Upper lobe of left lung (tissue), 6 donors: Measurements from ENCODE around the gene ARMC6. TPM values are rescaled to one million over a fixed set of nuclear protein-coding genes. Genes with fewer than 3 reads are reported as not detected.
"Not testable (repeated sequence)": the region's sequence is repeated elsewhere in the genome, so short reads cannot be mapped to it uniquely, and the experiment has no call there.

Source experiments
- ATAC-seq, 2 donors: fragments of 200-7000 bp; cut with Tn5 transposase; one replicate each; pipeline ENCODE4 v1.9.1; 2022; ENCODE audit warnings: mild to moderate bottlenecking in 2 of 2, moderate library complexity in 2 of 2; ENCODE audit not compliant: low FRiP score in 2 of 2
- DNase-seq, 2 donors: peaks; one replicate each; pipeline ENCODE4 v3.0.0-alpha.2; 2019 to 2020
- H3K27ac ChIP-seq, 4 donors: fragments of 200-600 bp; sonication (generic); one replicate each; pipeline ENCODE4 v1.5.1; 2016 to 2019
- H3K27me3 ChIP-seq, 4 donors: fragments of 200-600 bp; sonication (generic); one replicate each; pipeline ENCODE4 v1.5.1; 2017 to 2019
- H3K36me3 ChIP-seq, 4 donors: fragments of 200-600 bp; sonication (generic); one replicate each; pipeline ENCODE4 v1.5.1; 2016 to 2019
- H3K4me1 ChIP-seq, 4 donors: fragments of 200-600 bp; sonication (generic); one replicate each; pipeline ENCODE4 v1.5.1; 2018 to 2019
- H3K4me3 ChIP-seq, 4 donors: fragments of 200-600 bp; sonication (generic); one replicate each; pipeline ENCODE4 v1.5.1; 2017 to 2019; ENCODE audit warnings: mild to moderate bottlenecking in 2 of 4, moderate library complexity in 1 of 4
- H3K9me3 ChIP-seq, 4 donors: fragments of 200-600 bp; sonication (generic); one replicate each; pipeline ENCODE4 v1.5.1; 2018 to 2019
- EP300 ChIP-seq, 4 donors: sonication (generic); formaldehyde crosslinking; IDR thresholded peaks; one replicate each; pipeline ENCODE4 v1.5.1; 2017; ENCODE audit warnings: antibody characterized with exemption in 4 of 4, control low read depth in 2 of 4
- POLR2A ChIP-seq, 4 donors: fragments of 450-650 bp; IDR thresholded peaks; one replicate each; pipeline ENCODE4 v1.5.1; 2016 to 2017; ENCODE audit warnings: antibody characterized with exemption in 4 of 4, mild to moderate bottlenecking in 2 of 4
- POLR2AphosphoS5 ChIP-seq, 2 donors: sonication (generic); formaldehyde crosslinking; IDR thresholded peaks; one replicate each; pipeline ENCODE4 v1.5.1; 2017; ENCODE audit warnings: antibody characterized with exemption in 2 of 2
- WGBS, 2 donors: methylation state at CpG; one replicate each; pipeline ENCODE4 v1.1.5; 2017 to 2018; 5-methylcytosine and 5-hydroxymethylcytosine counted together
- total RNA-seq, 6 donors: library from RNA; depleted of rRNA in 4 of 6; stranded (reverse); fragments of >200 nt in 4 of 6; gene quantifications; one replicate each; pipeline versions ENCODE4 v1.1.0 to v1.2.1, GENCODE V29; 2016 to 2021
- TF ChIP-seq, protein P1 (sequence below), 6 experiments: fragments of 450-650 bp in 4 of 6; fragments of 200-600 bp in 2 of 6; sonication (generic) in 2 of 6; IDR thresholded peaks; one replicate each; pipeline ENCODE4 v1.5.1; 2016 to 2019; ENCODE audit warnings: antibody characterized with exemption in 6 of 6
- donor health status: DM: no; HTN: no; CAD: no; lungs with moderate emphysema.
- donor health status: DM: no; HTN: yes; CAD: no; lungs with severe emphysema.

The ARMC6 gene
- total RNA-seq, 6 donors from 2014 or later, result 14.1 to 46.5 (median 26.8) TPM

- WGBS, 2 donors, result 97 to 98% methylated on average over 7 to 18 of the region's 18 CpGs
- H3K36me3 ChIP-seq, result peaks cover 15 to 94% (median 78%) of the 10 kb centered on the region in 4 donors
Observed at GRCh38 chr19:19009951-19010350, 23.5 kb upstream of the ARMC6 start.

DNA sequence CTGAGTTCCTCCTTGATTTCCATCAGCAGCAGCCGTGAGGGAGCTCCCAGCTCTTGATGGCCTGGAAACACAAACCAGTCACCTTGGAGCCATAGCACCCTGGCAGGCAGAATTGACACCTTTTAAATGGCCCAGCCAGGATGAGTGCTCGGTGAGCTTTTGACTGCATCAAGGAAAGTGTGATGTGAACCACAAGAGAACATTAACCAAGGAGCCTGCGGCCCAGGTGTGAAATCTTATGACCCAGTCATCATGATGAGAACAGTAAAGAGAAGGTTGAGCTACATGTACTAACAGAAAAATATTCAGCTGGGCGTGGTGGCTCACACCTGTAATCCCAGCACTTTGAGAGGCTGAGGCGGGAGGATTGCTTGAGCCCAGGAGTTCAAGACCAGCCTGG, 22.9 kb upstream of the ARMC6 start:
- peaks cover 13 to 91% (median 74%) of the 10 kb centered on the region in 4 donors for H3K36me3 ChIP-seq
- H3K4me3 ChIP-seq, result no peak overlapping the region
- no peak for TF ChIP-seq EP300 (IDR thresholded peaks at IDR 0.05)
- no peak for TF ChIP-seq POLR2AphosphoS5 (IDR thresholded peaks at IDR 0.05)
- TF ChIP-seq POLR2A (IDR thresholded peaks at IDR 0.05), result no peak
- TF ChIP-seq, protein P1, sequence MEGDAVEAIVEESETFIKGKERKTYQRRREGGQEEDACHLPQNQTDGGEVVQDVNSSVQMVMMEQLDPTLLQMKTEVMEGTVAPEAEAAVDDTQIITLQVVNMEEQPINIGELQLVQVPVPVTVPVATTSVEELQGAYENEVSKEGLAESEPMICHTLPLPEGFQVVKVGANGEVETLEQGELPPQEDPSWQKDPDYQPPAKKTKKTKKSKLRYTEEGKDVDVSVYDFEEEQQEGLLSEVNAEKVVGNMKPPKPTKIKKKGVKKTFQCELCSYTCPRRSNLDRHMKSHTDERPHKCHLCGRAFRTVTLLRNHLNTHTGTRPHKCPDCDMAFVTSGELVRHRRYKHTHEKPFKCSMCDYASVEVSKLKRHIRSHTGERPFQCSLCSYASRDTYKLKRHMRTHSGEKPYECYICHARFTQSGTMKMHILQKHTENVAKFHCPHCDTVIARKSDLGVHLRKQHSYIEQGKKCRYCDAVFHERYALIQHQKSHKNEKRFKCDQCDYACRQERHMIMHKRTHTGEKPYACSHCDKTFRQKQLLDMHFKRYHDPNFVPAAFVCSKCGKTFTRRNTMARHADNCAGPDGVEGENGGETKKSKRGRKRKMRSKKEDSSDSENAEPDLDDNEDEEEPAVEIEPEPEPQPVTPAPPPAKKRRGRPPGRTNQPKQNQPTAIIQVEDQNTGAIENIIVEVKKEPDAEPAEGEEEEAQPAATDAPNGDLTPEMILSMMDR (IDR thresholded peaks at IDR 0.05), result no peak
- H3K27ac ChIP-seq, result no peak overlapping the region
- H3K9me3 ChIP-seq, result no peaks in the 10 kb centered on the region
- no peak for DNase-seq
- 91 to 96% methylated on average over 5 of the region's 5 CpGs for WGBS, 2 donors
- ATAC-seq, result no peak
- H3K4me1 ChIP-seq, result no peaks in the 10 kb centered on the region
- H3K27me3 ChIP-seq, result no peaks in the 10 kb centered on the region

More at GRCh38 chr19:19009951-19010350, 23.5 kb upstream of the ARMC6 start:
- H3K4me1 ChIP-seq, result no peaks in the 10 kb centered on the region
- H3K27ac ChIP-seq, result no peak overlapping the region
- TF ChIP-seq POLR2A (IDR thresholded peaks at IDR 0.05) (no peak), EP300 (IDR thresholded peaks at IDR 0.05) (no peak)
- no peaks in the 10 kb centered on the region for H3K9me3 ChIP-seq
- H3K4me3 ChIP-seq, result no peak overlapping the region
- DNase-seq (peak in 1 of 2 donors; percentile 73), ATAC-seq (no peak)
- no peaks in the 10 kb centered on the region for H3K27me3 ChIP-seq

DNA sequence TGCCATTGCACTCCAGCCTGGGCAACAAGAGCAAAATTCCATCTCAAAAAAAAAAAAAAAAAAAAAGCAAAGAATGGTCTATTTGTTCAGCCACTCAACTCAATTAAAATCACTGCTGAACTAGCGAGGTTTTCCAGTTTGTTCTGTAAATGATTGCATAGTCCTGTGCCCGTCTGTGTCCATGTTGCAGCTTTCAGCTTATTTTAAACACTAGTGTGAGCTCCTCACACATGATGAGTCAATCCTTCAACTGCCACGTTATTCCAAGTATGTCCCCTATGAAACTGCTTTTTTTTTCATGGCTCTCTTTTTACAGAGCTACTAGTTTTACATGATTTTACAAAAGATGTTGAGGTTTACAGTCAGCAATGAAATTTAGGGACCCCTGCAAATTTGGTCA, 12.3 kb upstream of the ARMC6 start:
- peaks cover 0 to 6% (median 4%) of the 10 kb centered on the region in 4 donors for H3K4me1 ChIP-seq
- ATAC-seq, result no peak
- TF ChIP-seq EP300 (IDR thresholded peaks at IDR 0.05) (no peak), POLR2A (IDR thresholded peaks at IDR 0.05) (no peak), POLR2AphosphoS5 (IDR thresholded peaks at IDR 0.05) (no peak)
- TF ChIP-seq, protein P1 (IDR thresholded peaks at IDR 0.05), result no peak
- no peak overlapping the region for H3K27ac ChIP-seq
- no peak for DNase-seq
- peaks cover 29 to 73% (median 63%) of the 10 kb centered on the region in 4 donors for H3K36me3 ChIP-seq
- H3K4me3 ChIP-seq, result no peak overlapping the region
- WGBS, 2 donors, result 49 to 63% methylated on average over 3 of the region's 3 CpGs
- no peaks in the 10 kb centered on the region for H3K27me3 ChIP-seq
- no peaks in the 10 kb centered on the region for H3K9me3 ChIP-seq

GRCh38 chr19:19022380-19022961, 10.9 kb upstream of the ARMC6 start:
- peak in 1 of 2 donors; percentile 65 for ATAC-seq
- DNase-seq, result no peak
- Histone ChIP-seq H3K27me3 (no peaks in the 10 kb centered on the region), H3K36me3 (peaks cover 22 to 72% (median 61%) of the 10 kb centered on the region in 4 donors), H3K9me3 (no peaks in the 10 kb centered on the region), H3K4me1 (peaks cover 0 to 11% (median 6%) of the 10 kb centered on the region in 4 donors), H3K4me3 (no peak overlapping the region), H3K27ac (no peak overlapping the region)
- WGBS, 2 donors, result 73% methylated on average over 4 of the region's 4 CpGs
- no peak for TF ChIP-seq EP300 (IDR thresholded peaks at IDR 0.05)
- no peak for TF ChIP-seq POLR2AphosphoS5 (IDR thresholded peaks at IDR 0.05)
- TF ChIP-seq, protein P1 (IDR thresholded peaks at IDR 0.05), result no peak
- no peak for TF ChIP-seq POLR2A (IDR thresholded peaks at IDR 0.05)

DNA sequence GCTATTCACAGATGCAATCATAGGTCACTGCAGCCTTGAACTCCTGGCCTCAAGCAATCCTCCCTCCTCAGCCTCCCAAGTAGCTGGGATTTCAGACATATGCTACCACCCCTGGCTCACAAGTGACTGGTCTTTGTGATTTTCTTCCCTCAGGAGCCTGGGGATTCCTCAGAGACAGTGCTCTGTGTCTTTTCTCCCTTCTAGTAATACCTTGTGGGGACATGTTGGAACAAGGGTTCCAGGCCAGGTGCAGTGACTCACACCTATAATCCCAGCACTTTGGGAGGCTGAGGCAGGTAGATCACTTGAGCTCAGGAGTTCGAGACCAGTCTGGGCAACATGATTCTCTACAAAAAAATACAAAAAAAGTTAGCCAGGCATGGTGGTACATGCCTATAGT, 10.0 kb upstream of the ARMC6 start:
- H3K4me3 ChIP-seq, H3K9me3 ChIP-seq, DNase-seq, H3K27ac ChIP-seq, H3K27me3 ChIP-seq, ATAC-seq: not testable (repeated sequence)
- Histone ChIP-seq H3K36me3 (peaks cover 23 to 71% (median 61%) of the 10 kb centered on the region in 4 donors), H3K4me1 (peaks cover 0 to 11% (median 6%) of the 10 kb centered on the region in 4 donors)
- 100% methylated on average over 1 of the region's 1 CpG for WGBS, 2 donors

DNA sequence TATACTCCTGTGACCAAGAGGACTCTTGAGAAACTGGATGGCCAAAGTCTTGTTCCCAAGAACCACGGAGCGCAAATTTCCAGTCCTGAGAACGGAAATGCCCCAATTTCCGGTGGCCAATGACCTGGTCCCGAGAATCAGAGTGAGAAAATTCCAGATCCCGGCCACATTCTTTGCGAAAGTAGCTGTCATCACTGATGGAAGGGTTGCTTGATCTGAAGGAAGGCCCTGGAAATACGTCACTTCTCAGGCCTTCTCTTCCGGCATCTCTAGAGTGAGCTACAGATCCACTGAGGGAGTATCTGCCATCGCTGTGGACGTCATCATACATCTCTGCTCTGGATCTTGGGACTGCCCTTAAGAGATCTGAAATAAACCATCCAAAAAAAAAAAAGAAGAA, 7.5 kb upstream of the ARMC6 start:
- Histone ChIP-seq H3K27ac (no peak overlapping the region), H3K27me3 (no peaks in the 10 kb centered on the region), H3K4me1 (peaks cover 0 to 11% (median 6%) of the 10 kb centered on the region in 4 donors), H3K4me3 (no peak overlapping the region), H3K36me3 (peaks cover 30 to 87% (median 75%) of the 10 kb centered on the region in 4 donors), H3K9me3 (no peaks in the 10 kb centered on the region)
- DNase-seq, result no peak
- ATAC-seq, result no peak
- 90 to 94% methylated on average over 9 to 11 of the region's 11 CpGs for WGBS, 2 donors
- TF ChIP-seq EP300 (IDR thresholded peaks at IDR 0.05), result no peak
- TF ChIP-seq, protein P1 (IDR thresholded peaks at IDR 0.05), result no peak
- TF ChIP-seq POLR2AphosphoS5 (IDR thresholded peaks at IDR 0.05), result no peak
- no peak for TF ChIP-seq POLR2A (IDR thresholded peaks at IDR 0.05)
